HG03571 (cell line): ENCODE data around the gene ZP4.

ENCODE experiments used
- ATAC-seq: cut with Tn5 transposase; IDR thresholded peaks from one replicate; pipeline ENCODE4 v1.9.1; 2021; ENCODE audit not compliant: unreplicated experiment

ZP4 gene, protein sequence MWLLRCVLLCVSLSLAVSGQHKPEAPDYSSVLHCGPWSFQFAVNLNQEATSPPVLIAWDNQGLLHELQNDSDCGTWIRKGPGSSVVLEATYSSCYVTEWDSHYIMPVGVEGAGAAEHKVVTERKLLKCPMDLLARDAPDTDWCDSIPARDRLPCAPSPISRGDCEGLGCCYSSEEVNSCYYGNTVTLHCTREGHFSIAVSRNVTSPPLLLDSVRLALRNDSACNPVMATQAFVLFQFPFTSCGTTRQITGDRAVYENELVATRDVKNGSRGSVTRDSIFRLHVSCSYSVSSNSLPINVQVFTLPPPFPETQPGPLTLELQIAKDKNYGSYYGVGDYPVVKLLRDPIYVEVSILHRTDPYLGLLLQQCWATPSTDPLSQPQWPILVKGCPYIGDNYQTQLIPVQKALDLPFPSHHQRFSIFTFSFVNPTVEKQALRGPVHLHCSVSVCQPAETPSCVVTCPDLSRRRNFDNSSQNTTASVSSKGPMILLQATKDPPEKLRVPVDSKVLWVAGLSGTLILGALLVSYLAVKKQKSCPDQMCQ

DNA sequence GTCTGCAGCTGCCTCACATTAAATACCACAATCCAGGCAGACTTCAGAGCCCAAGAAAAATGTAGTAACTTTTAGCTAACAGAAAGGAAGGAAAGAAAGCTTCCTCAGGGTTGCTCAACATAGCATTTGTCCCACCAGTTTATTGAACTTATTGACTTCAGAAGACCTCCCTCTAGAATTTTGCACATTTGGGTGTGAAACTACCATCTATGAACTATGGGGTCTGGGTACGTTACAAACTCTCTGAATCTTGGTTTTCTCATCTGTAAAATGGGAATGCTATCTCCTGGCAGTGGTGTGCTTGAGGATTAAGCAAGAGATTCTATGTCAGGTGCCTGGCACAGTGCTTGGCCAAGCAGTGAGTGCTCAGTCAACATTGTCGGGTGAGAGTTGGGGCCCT lies at the start of gene ZP4:
TSS of gene ZP4 (minus strand) at position 101 of the 400 bp plus-strand sequence. CDS start 287 bp downstream, outside the sequence.
- ATAC-seq: no peak

DNA sequence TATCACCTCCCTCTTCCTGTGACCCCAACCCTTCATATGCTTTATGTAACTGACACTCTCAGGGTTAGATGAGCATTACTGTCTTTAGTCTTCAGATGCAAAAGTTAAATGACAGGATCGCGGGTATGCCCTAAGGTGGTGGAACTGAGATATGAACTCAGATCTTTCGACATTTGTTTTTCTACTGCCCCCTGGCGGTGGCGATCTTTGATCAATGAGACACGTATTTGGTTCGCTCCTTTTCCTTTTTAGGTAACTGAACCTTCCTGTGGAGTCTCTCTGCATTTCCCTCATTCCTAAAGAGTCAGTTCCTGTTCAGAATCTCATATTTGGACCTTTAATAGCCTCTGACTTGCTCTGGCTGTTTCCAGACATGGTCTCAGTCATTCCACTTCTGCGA lies 47.8 kb upstream of the ZP4 start:
- no peak for ATAC-seq

DNA sequence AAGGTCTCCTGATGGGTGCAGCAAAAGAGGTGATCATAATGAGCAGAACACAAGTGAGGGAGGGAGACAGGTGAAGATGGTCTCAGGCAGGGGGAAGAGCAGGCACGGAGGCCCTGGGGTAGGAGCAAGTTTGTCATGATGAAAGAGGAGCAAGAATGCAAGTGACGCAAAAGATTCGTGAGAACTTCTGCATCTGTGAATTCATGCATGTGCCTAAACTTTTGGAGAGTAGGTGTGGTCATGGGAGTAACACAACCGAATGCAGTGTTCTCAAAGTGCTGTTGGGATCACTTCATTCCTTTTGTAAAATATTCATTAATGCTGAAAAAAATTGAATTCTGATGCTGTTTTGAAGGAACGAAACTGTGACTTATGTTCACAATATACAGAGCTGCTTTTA lies 47.3 kb upstream of the ZP4 start:
- no peak for ATAC-seq

DNA sequence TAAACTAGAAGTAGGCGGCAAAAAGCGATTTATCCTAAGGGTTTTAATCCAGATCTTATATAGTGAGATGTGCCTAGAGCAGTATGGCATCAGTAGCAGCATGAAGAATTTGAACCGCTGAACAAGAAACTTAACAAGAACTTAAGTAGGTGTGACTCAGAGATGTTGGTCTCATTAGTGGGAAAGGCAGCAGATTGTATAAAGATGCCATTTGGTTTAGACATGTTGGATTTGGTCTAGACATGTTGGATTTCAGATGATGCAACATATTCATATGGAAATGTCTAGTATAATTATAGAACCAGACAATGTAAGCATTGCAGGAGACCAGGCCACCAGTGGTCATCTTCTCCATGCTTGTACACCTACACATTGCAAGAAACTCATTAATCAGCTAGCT lies 42.1 kb upstream of the ZP4 start:
- no peak for ATAC-seq

DNA sequence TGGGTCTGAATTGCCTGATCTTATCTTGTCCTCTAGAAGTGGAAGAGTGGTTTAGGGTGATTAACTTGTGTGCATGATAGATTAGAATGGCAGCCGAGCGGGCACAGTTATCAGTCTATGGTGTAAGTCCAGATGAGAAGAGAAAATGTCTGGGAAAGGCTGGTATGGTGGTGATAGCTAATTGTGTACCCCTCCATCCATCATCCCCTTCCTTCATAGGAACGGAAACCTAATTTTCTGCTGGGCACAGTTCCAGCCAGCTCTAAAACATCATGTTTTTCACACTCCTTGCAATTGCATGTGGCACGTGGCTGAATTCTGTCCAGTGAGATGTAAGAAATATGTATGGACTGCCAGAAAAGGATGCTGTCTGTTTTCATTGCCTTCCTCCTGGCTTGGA lies 40.9 kb upstream of the ZP4 start:
- ATAC-seq: no peak

DNA sequence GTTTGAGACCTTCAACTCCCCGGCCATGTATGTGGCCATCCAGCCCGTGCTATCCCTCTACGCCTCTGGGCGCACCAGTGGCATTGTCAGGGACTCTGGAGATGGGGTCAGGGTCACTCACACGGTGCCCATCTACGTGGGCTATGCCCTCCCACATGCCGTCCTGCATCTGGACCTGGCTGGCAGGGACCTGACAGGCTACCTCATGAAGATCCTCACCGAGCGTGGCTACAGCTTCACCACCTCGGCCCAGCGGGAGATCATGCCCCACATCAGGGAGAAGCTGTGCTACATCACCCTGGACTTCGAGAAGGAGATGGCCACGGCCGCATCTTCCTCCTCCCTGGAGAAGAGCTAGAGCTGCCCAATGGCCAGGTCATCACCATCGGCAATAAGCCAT lies 36.5 kb upstream of the ZP4 start:
- no peak for ATAC-seq

DNA sequence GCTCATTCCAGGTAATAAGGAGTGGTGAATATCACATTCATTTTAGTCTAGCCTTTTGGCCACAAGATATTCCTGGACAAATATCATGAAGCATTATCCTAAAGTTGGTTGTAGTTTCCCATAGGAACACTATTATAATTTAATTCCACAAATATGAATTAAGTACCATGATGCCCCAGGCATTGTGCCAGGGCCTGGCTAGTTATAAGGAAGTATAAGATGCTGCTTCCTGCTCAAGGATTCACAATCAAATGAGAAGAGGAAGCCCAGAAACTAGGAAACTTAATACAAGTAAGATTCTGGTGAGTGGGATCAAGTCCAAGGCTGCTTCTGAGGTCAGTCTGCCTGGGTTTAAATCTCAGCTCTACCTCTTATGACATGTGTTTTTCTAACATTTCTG lies 30.6 kb upstream of the ZP4 start:
- ATAC-seq: no peak

DNA sequence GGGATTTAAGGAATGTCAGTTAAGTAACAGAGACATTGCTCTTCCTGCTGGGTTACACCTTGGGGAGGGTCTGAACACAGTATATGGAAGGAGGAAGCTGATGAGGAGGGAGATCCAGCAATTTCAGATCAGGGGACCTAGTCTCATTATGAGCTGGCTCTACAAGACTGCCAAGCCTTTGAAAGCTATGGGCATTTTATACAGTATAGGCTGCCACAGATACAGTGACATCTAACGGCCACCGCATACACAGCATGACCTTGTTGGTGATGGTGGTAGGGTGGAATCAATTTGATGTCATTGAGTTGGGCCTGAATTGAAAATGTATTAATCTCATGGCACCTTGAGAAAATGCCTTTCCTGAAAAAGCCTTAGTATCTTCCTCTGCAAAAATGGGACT lies 22.6 kb upstream of the ZP4 start:
- ATAC-seq: no peak

DNA sequence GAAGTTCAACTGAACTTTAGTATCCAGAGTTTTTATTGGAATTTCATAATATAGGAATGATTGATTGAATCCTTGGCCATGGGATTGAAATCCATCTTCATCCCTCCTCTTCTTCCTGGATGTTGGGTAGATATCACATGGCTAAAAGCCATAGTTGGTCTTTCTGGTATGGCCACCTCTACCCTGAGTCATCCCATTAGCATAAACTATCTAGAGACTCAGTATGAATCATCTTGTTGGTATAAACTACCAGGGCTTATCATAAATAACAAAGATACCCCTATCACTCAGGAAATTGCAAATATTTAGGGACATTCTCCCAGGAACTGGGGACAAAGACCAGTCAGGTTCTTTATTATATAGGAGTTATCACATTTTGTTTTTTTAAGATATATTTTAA lies 21.2 kb upstream of the ZP4 start:
- no peak for ATAC-seq

DNA sequence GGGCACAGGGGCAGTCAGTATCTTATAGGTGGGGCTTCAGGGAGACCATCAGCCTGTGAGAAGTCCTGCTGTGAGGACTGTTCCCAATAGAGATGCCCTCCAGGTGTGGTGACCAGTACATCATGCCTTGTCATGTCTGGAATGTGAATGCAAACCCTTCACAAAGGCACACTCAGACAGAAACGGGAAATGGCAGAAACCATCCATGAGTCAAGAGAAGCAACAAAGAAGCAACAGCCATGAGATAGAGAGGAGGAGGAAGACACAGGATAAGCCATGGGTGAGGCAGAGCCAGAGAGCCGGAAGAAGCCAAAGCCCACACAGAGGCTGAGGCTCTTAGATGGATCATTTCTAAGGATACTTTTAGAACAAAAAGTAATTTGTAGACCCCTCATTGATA lies 20.1 kb upstream of the ZP4 start:
- ATAC-seq: no peak

DNA sequence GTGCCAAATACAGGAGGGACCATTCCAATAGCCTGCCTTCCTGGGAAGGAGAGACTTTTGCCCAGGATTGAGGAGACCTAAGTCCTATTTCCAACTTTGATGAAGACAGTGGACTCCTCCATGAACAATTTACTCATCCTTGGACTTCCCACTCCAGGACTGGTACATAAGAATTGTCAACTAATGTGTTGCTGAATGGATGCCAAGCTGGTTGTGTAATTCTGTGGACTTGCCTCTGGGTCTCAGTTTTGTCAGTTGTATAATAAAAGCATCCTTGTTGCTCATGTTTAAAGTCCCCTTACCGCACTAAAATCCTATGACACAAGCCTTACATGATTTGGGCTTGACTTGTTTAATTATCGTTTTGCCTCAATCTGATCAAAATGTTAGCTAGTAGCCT lies 13.2 kb upstream of the ZP4 start:
- no peak for ATAC-seq

DNA sequence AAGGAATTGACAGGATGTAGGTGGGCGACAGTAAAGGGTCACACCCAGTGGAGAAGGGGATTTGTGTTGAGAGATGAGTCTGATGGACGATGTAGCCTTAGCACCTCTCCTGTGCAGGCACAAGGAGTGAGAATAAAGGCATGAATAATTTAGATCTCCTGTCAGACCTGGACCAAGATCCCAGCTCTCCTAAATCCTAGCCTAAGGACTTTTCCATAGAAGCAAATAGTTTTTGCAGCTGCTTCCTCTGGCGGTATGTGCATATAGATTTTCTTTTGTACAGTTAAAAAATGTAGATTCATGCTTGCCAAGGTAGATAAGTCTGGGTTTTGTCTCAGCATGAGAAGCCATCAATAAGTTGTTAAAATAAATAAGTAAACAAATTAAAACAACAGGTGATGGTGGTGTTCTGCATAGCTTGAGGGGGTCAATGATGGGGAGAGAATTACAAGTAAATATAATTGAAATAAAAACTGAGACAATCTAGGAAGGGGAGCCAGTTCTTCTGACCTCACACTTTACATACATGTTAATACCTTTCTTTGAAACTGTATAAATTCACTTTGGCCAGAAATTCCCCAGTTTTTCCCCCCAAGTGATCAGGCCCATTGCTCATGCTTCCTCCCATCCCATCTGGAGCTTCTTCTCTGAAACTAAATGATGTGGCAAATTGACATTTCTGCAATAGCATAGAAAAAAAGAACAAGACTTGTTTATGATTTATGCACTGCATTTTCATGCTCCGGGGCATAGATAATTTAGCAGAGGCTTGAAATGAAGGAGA lies 12.4 kb upstream of the ZP4 start:
- no peak for ATAC-seq

DNA sequence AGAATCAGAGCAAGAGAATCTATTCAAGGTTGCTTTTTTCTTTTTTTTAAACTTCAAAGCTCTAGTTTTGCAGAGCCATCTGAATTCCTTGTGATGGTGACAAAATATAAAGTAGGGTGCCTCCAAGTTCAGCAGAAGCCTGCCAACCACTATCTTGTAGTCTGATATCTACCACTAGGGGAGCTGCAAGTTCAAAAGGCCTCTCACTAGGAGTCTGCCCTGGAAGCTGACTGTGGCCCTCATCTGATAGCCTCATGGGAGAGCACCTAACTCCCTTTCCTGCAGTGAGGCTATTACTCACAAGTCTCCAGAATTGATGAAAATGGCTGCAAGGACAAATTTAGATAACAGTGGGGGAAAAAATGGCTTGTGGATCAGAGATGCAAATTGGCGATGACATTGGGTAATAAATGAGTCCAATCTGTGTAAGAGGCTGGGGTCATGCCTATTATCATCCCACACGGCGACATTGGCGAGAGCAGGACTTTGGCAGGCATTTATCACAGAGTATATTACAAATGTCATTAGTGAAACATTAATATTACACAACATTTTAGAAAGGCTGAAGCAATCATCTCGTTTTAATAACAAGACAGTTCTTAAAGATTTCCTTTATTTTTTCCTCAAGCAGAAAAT lies 10.7 kb upstream of the ZP4 start:
- no peak for ATAC-seq

DNA sequence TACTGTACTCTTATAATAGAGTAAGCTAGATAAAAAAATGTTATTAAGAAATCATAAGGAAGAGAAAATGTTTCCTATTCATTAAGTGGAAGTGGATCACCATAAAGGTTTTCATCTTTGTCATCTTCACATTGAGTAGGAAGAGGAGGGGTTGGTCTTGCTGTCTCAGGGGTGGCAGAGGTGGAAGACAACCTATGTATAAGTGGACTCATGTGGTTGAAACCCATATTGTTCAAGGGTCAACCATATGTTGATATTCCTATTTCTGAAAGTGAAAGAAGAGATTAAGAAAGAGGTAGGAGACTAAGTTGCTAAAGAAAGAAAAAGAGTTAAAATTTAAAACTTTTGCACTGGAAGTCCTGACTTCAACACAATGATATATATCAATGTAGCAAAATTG lies 4.9 kb upstream of the ZP4 start:
- ATAC-seq: no peak

DNA sequence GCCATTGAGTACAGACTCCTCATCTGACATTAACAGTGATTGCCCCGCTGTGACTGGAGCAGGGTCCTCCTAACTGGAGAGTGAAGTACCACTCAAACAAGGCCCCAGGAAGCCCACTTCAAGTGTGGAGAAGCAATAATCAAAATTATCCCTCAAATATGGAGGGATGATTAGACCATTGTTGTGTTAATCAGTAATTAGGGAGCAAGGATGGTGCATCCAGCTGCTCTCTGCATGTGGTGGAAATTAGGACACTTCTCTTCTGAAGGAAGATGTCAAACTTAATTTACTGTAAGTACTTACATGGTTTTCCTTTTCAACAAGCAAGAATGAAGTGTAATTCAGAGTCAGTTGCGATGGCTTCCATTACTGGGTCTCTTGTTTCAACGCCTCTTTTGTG lies 3.4 kb upstream of the ZP4 start:
- ATAC-seq: no peak

DNA sequence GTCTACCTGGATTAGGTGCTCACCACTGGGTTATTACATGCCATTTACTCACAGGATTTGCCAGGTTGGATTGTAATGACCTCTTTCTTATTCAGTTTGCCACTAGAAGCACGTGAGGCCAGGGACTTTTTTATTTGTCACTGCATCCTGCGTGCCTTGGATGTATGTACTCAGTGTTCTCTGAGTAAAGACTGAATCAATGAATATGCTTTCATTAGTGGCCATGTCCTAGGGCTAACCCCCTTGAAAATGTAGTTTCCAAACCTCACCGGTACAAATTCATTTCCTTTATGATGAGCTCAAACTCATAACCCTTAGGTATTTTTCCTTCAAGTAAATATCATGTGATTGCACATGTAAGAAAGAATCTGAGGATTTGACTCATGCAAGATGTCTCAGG lies 1.3 kb upstream of the ZP4 start:
- ATAC-seq: no peak

DNA sequence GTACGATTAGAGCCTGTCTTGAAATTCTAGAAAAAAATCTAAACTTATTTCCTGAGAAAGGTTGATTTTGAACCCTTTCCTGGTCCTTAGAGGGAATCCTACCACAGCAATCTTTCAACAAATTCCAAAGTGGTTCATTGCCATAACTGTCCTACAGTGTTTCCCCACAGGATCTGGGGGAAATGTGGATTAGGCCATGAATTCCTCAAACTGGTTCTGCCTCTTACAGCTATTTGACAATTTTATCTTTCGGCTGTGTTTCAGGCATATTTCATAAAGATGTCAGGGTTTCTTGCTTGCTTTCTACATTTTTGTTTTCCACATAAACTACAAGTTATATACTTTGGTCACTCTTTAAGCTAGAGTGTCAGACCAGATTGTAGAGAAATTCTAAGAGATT lies 544 bp upstream of the ZP4 start:
- no peak for ATAC-seq

DNA sequence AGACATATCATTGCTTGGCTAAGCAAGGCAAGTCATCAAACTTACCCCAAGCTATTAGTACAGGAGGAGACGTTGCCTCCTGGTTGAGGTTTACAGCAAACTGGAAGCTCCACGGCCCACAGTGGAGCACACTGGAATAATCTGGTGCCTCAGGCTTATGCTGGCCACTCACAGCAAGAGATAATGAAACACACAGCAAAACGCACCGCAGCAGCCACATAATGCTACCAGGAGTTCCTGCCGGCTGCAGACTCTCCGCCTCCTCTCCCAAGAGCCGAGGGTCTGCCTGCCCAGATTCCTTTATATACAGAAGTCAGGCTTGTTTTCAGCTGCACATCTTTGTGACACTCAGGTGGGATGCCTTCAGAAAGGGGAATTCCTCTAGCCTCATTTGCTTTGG lies 306 bp downstream of the ZP4 start:
- no peak for ATAC-seq

DNA sequence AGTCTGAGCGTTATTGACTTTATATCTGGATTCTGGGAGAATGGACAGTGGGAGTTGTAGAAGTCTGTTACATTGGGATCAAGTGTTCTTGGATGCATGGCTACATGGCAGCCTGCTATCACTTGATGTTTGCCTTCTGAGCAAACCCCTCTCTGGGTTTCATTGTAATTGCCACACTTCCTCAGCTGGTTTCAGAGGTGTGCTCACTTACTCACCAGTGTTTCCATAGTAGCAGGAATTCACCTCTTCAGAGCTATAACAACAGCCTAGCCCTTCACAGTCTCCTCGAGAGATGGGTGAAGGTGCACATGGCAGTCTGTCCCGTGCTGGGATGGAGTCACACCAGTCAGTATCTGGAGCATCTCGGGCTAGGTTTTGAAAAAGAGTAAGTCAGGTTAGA lies 2.6 kb downstream of the ZP4 start:
- no peak for ATAC-seq

DNA sequence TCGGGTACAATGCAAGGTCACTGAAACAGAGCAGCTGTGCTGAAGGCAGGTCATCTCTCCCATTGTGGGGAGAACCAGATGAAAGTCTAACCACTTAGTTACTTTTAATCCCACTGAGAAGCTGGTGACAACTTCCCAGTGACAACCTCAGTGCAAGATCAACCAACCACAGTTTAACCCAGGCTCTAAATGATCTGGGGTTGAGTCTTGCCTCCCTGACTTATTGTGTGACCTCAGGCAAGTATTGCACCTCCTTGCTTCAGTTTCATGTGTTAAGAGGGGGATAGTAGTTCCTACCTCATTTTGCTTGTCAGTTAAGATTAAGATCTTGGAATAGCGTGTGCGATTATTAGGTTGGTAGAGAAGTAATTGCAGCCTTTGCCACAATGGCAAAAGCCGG lies 3.2 kb downstream of the ZP4 start:
- no peak for ATAC-seq

DNA sequence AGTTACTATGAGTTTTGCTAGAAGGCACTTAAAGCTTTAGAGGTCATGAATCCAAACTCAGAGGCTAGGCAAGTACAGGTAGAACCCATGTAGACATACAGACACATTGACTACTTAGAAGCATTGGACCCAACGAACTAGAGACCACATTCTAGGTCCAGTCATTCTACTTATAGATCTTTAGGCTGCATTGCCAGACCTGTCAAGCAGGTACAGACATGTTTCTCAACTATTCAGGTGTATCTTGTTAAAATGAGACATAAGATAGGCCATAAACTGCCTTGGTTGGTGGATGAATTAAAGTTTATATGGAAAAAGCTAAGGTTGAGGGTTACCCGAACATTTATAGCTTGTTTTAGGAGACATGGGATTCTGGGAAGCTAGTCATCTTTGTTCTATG lies 6.5 kb downstream of the ZP4 start:
- ATAC-seq: no peak

DNA sequence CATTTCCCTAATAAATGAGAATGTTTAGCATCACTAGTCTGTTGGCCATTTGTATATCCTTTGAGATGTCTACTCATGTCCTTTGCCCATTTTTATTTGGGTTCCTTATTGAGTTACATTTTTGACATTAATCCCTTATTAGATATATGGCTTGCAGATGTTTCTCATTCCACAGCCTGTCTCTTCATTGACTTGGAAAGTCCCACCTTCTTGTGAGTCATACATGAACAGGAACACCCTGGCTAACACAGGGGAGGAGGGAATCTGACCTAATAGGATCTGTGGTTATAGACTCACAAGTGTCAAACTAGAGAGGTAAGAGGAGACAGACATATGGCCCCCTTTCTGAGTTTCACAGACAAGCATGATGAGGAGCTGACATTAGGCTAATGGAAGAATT lies 11.5 kb downstream of the ZP4 start:
- ATAC-seq: no peak
